ENCODE measurements around the gene ASB10.

The ASB10 gene

GRCh38 chr7:151204383-151205032 lies 17.5 kb upstream of the ASB10 start:
- H3K9ac ChIP-seq (ENCODE audit: low read depth, low read length), result no peak overlapping the region
- TF ChIP-seq CTCF (IDR thresholded peaks at IDR 0.05; ENCODE audit: borderline replicate concordance, extremely low read depth, low read length, poor library complexity, severe bottlenecking) (no peak), EZH2 (IDR thresholded peaks at IDR 0.05; ENCODE audit: borderline replicate concordance, low read depth, low read length, severe bottlenecking) (no peak)
- H3K27ac ChIP-seq (ENCODE audit: low read length), result no peak overlapping the region
- DNase-seq (no peak), ATAC-seq (ENCODE audit: insufficient read depth, low read depth) (no peak)
- H3K27me3 ChIP-seq (ENCODE audit: insufficient read depth, low read length, poor library complexity), result peaks cover 22% of the 10 kb centered on the region
- H3K36me3 ChIP-seq (ENCODE audit: insufficient read depth, low read length), result no peaks in the 10 kb centered on the region
- H3K4me1 ChIP-seq (ENCODE audit: insufficient read depth, low read length), result no peaks in the 10 kb centered on the region
- 0 out of 2 replicates have a peak, but pooled peaks cover 5% of the 10 kb centered on the region for H4K20me1 ChIP-seq (ENCODE audit: insufficient read depth, low read length)
- no peak overlapping the region for H3K4me2 ChIP-seq (ENCODE audit: insufficient read depth, low read length)
- H3K4me3 ChIP-seq (ENCODE audit: low read depth in 1 of 2, low read length in 2 of 2), result no peak overlapping the region
- H2AFZ ChIP-seq (ENCODE audit: low read depth, low read length), result no peak overlapping the region
- H3K79me2 ChIP-seq (ENCODE audit: insufficient read depth, low read length), result no peaks in the 10 kb centered on the region
- H3K9me3 ChIP-seq (ENCODE audit: insufficient read depth, low read length, severe bottlenecking), result no peaks in the 10 kb centered on the region

- ATAC-seq (ENCODE audit: insufficient read depth, low read depth) (no peak), DNase-seq (no peak)
- TF ChIP-seq CTCF (IDR thresholded peaks at IDR 0.05; ENCODE audit: borderline replicate concordance, extremely low read depth, low read length, poor library complexity, severe bottlenecking) (no peak), EZH2 (IDR thresholded peaks at IDR 0.05; ENCODE audit: borderline replicate concordance, low read depth, low read length, severe bottlenecking) (no peak)
- Histone ChIP-seq H3K9me3 (ENCODE audit: insufficient read depth, low read length, severe bottlenecking) (no peaks in the 10 kb centered on the region), H2AFZ (ENCODE audit: low read depth, low read length) (no peak overlapping the region), H3K4me3 (ENCODE audit: low read depth in 1 of 2, low read length in 2 of 2) (no peak overlapping the region), H4K20me1 (ENCODE audit: insufficient read depth, low read length) (peaks cover 5% of the 10 kb centered on the region; the same call in 1 of the 2 replicates), H3K27ac (ENCODE audit: low read length) (no peak overlapping the region), H3K36me3 (ENCODE audit: insufficient read depth, low read length) (no peaks in the 10 kb centered on the region), H3K27me3 (ENCODE audit: insufficient read depth, low read length, poor library complexity) (peaks cover 28% of the 10 kb centered on the region), H3K9ac (ENCODE audit: low read depth, low read length) (no peak overlapping the region), H3K4me2 (ENCODE audit: insufficient read depth, low read length) (no peak overlapping the region), H3K79me2 (ENCODE audit: insufficient read depth, low read length) (no peaks in the 10 kb centered on the region), H3K4me1 (ENCODE audit: insufficient read depth, low read length) (no peaks in the 10 kb centered on the region)
Observed at GRCh38 chr7:151202836-151203235, 15.8 kb upstream of the ASB10 start.

DNA sequence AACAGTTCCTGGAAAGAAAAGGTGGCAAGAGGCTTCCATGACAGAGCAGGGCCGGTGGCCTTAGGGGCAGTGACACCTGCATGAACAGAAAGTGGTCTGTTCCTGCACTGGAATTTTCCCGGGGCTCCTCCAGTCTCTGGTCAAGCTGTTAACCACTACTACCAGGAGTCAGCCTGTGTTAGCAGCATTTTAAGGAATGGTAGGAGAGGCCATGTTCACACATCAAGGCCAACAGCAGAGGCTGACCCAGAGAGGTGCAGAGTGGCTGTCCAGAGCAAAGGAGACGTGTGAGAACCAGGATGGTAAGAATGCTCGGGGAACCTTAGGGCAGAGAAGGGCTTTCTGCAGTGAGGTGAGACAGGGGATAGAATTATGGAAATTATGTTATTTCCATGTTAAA lies 14.7 kb upstream of the ASB10 start:
- peaks cover 5% of the 10 kb centered on the region; the same call in 1 of the 2 replicates for H4K20me1 ChIP-seq (ENCODE audit: insufficient read depth, low read length)
- H3K4me1 ChIP-seq (ENCODE audit: insufficient read depth, low read length), result no peaks in the 10 kb centered on the region
- TF ChIP-seq EZH2 (IDR thresholded peaks at IDR 0.05; ENCODE audit: borderline replicate concordance, low read depth, low read length, severe bottlenecking) (no peak), CTCF (IDR thresholded peaks at IDR 0.05; ENCODE audit: borderline replicate concordance, extremely low read depth, low read length, poor library complexity, severe bottlenecking) (no peak)
- H3K27ac ChIP-seq (ENCODE audit: low read length), result no peak overlapping the region
- H3K27me3 ChIP-seq (ENCODE audit: insufficient read depth, low read length, poor library complexity), result peaks cover 32% of the 10 kb centered on the region
- no peak for DNase-seq
- H2AFZ ChIP-seq (ENCODE audit: low read depth, low read length), result no peak overlapping the region
- no peak for ATAC-seq (ENCODE audit: insufficient read depth, low read depth)
- H3K4me2 ChIP-seq (ENCODE audit: insufficient read depth, low read length), result no peak overlapping the region
- no peaks in the 10 kb centered on the region for H3K36me3 ChIP-seq (ENCODE audit: insufficient read depth, low read length)
- H3K4me3 ChIP-seq (ENCODE audit: low read depth in 1 of 2, low read length in 2 of 2), result no peak overlapping the region
- H3K9ac ChIP-seq (ENCODE audit: low read depth, low read length), result no peak overlapping the region
- H3K9me3 ChIP-seq (ENCODE audit: insufficient read depth, low read length, severe bottlenecking), result no peaks in the 10 kb centered on the region
- H3K79me2 ChIP-seq (ENCODE audit: insufficient read depth, low read length), result no peaks in the 10 kb centered on the region

All from DND-41 (cell line).